Muscle of arm (tissue), 12 donors: ENCODE data around the gene SCAMP3. TPM values are rescaled to one million over a fixed set of nuclear protein-coding genes. Genes with fewer than 3 reads are reported as not detected.
"Not testable (repeated sequence)": the region's sequence is repeated elsewhere in the genome, so short reads cannot be mapped to it uniquely, and the experiment has no call there.

Experiments
- DNase-seq: peaks from one replicate; pipeline ENCODE4 v3.0.0-alpha.2; 2013
- polyA plus RNA-seq, 12 donors: library from polyadenylated mRNA; unstranded; fragments of 120-200 nt; gene quantifications; one replicate each; pipeline ENCODE4 v1.2.1, GENCODE V29; 2013; ENCODE audit not compliant: insufficient read length in 12 of 12

The SCAMP3 gene
- polyA plus RNA-seq, 12 donors = 37.6 to 64.7 (median 42.4) TPM; not detected in 1

DNA sequence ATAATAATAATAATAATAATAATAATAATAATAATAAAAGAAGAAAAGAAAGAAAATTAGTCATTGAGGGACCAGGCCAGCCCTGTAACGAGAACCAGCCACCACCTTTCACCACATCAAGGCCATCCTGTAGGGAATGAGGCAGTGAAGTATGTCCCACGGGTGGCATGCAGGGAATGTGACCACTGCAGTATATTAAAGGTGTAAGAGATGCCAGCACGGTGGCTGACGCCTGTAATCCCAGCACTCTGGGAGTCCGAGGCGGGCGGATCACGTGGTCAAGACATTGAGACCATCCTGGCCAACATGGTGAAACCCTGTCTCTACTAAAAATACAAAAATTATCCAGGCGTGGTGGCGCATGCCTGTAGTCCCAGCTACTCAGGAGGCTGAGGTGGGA is 28.8 kb upstream of the SCAMP3 start:
- DNase-seq = not testable (repeated sequence)

- DNase-seq = no peak
Measured at GRCh38 chr1:155287987-155288543, 25.9 kb upstream of the SCAMP3 start.

DNA sequence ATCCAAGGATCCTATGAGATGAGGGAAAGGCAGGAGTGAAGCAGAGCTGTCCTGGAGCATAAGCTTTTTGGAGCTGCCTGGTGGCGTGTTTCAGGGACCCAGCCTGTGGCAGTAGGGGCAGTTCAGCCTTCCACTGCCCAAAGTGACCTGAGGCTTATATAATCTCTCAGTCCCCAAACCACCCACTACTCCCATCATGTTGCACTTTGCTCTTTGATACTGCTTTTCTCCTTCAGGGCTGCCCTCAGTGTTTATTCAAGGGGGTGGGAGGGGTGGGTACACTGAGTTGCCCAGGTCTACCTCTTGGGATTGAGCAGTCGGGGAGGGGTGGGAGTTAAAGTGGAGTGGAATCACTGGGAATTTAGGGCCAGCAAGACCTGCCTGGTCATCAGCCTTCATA is 24.4 kb upstream of the SCAMP3 start:
- DNase-seq = no peak

DNA sequence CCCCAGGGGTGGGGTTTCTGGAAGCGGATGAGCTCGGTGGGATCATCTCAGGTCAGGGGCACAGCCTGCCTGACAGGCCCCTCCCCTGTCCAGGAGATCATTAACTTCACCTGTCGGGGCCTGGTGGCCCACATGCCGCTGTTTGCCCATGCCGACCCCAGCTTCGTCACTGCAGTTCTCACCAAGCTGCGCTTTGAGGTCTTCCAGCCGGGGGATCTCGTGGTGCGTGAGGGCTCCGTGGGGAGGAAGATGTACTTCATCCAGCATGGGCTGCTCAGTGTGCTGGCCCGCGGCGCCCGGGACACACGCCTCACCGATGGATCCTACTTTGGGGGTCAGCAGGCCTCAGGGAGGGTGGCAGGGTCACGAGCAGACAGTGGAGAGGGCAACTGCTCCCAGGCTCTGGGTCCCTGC is 23.5 kb upstream of the SCAMP3 start:
- DNase-seq = no peak

GRCh38 chr1:155285063-155285462 is 22.9 kb upstream of the SCAMP3 start:
- no peak for DNase-seq

DNA sequence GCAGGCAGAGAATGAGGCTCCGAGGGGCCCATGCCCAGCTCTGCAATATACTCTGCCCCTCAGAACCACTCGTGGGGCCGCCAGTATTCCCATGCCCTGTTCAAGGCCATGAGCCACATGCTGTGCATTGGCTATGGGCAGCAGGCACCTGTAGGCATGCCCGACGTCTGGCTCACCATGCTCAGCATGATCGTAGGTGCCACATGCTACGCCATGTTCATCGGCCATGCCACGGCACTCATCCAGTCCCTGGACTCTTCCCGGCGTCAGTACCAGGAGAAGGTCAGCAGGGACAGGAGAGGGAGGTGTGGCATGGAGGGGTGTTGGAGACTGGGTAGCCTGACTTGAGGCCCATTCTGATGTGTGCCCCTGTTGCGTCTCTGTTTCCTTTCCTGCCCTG is 22.3 kb upstream of the SCAMP3 start:
- no peak for DNase-seq

- no peak for DNase-seq
Measured at GRCh38 chr1:155282488-155283091, 20.4 kb upstream of the SCAMP3 start.

DNA sequence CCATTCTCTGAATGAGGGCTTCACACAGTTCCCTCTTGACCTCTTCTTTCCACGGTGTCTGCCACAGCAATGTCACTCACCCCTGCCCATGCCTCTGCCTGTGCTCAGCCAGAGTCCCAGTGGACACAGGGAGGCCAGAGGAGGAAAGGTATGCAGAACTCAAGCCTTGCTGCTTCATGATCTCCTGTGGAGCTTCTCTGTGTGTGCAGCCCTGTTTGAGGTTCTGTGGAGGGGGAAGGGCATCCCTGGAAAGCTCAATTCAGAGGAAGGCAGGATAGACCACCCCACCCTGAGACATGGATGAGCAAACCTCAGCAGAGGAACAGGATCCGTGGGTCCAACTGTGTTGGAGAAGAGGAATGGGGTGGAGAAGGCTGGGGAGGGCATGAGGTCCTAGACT is 17.1 kb upstream of the SCAMP3 start:
- no peak for DNase-seq

- no peak for DNase-seq
Measured at GRCh38 chr1:155278689-155279160, 16.6 kb upstream of the SCAMP3 start.

GRCh38 chr1:155277902-155278688 is 15.9 kb upstream of the SCAMP3 start:
- DNase-seq = peak; percentile 54

- peak; percentile 99 for DNase-seq
Measured at GRCh38 chr1:155277070-155277901, 15.1 kb upstream of the SCAMP3 start, which contains the start of gene HCN3. Gene HCN3 (plus strand): TSS chr1:155277463. CDS start chr1:155277591, 128 bp downstream.

DNA sequence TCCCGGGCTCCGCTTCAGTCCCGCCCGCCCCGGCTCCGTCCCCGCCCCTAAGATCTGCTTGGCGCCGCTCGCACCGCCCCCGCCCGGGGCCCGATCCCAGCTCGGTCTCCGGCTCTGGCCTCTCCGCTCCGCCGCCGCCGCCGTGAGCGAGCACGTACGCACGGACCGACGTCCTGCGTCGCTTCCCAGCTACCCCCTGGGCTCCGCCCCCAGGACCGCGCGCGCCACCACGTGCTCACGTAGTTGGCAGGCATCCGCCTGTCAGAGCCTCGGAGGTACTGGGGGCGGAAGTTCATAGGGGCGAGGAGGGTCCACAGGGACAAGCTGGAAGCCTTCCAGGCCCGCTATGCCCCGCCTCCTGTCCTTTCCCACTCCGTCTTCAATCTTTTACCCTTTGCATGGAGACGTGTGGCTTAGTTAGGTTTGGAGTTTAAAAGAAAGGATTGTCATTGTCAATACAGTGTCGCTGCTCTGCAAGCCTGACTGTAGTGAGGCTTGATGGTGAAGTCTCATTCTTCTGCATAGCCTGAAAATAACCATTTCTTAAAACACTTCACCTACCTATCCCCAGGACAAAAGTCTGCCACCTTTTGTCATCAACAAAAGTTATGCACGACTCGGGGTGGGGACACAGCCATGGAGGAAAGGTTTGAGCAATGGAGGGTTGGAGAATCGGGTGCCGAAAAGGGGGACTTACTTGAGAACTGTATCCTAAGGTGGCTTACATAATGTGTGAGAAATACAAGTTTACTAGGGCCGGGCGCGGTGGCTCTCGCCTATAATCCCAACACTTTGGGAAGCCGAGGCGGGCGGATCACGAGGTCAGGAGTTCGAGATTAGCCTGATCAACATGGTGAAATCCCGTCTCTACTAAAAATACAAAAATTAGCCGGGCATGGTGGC is 11.4 kb upstream of the SCAMP3 start, which contains the start of gene CLK2:
Gene CLK2, minus strand, starts transcription at position 162 of the 903 bp plus-strand sequence. CDS start 2,527 bp downstream, outside the sequence.
- peak; percentile 96 for DNase-seq

DNA sequence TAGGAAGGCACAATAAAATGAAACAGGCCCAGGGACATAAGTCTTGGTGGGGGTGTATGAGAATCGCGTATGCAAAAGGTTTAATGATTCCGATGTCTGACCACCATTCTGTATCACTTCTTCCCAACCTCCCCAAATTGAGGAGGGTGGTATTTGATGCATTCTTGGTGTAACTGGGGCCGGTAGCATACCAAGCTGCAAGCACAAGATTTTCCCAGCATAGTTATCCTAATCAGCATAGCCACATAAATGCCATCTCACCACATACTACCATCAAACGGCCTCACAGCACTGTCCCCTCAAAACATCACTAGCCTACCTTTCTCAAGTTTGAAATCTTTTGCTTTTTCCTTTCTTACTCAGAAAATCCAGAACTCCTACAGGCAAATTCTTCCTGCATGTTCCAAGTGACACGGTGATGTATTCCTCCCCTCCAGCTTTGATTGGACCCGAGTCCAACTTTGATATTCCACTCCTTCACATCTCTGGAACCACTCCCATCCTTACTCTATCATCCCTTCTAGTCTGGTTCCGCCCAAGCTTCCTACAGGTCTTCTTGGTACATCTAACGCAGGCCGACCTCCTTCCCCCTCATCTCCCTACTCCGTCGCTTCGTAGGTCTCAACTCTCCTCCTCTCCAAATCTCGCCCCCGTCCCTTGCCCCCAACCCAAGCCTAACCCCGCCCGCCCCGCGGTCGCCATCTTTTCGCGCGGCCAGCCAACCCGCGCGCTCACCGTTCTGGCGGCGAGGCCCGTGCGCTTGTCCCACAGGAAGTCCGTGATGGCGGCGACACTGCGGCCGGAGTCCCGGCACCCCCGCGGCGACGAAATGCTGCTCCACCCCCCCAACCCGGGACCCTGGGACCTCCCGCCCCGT is 10.5 kb upstream of the SCAMP3 start:
- peak; percentile 53 for DNase-seq

DNA sequence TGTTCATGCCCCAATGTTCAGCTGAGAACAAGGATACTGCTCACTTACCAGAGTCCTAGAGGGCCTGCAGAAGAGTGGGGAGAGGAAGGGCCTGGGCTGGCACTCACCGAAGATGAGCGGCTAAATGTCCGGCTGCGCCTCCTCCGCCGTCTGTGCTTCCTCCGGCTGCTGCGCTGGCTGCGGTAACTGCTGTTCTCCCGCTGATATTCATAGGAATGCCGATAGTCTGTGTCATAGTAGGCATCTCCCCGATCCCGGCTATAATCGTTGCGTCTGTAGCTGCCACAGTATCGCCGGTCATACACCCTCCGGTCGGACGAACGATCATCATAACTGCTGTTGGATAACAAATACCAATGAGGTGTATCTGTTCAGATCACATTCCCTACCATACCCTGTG is 7.2 kb upstream of the SCAMP3 start:
- no peak for DNase-seq

DNA sequence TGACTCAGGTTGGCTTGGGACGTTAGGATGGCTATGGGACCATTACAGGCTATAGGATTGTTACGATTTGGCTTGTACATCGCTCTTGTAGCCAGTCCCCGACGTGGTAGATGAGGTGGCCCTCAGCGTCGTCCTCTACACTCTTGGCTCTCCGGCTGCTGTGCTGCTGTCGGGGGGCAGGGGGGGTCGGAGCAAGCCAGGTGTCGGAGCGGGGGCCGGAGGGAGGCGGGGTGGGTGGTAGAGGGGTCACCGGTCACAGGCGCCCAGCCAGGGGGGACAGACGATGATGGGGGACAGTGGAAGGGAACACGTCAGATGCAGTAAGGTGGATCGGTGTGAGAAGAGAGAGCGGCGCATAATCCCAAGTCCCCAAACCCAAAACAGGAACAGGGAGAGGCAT is 6.5 kb upstream of the SCAMP3 start:
- DNase-seq = no peak

GRCh38 chr1:155267373-155267772 is 5.2 kb upstream of the SCAMP3 start:
- DNase-seq = no peak

DNA sequence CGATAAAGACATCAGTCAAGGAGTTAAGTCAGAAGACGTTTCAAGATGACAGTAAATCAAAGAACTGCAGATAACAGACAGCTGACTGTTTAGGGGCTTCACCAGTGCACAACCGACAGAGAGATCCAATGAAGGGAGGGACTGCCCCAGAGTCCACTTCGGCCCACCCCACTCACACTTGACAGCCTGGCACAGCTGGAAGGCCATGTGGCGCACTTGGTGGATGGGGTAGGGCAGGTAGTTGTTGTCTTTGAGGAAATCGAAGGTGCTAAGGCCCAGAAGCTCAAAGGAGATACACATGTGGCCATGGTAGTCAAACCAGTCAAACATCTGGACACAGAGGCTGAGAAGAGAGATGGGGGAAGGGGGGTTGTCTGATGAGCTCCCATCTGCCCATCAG is 4.4 kb upstream of the SCAMP3 start:
- DNase-seq = no peak

DNA sequence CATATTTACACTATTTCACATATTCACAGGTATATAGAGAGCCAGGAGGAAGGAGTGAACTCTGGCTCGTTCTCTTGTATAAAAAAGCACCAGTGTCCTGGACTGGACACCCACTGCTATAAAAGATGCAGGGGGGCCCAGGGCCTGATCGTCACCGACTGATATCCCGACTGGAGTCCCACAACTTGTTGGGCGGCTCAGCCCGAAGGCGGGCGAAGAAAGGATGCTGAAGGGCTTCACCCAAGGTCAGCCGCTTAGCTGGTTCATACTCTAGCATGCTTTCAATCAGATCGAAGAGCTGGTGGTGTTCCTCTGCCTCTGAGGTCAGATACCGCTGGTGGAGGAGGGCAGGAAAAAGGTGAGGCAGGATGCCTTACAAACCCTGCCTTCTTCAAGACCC is 907 bp upstream of the SCAMP3 start:
- DNase-seq = no peak

DNA sequence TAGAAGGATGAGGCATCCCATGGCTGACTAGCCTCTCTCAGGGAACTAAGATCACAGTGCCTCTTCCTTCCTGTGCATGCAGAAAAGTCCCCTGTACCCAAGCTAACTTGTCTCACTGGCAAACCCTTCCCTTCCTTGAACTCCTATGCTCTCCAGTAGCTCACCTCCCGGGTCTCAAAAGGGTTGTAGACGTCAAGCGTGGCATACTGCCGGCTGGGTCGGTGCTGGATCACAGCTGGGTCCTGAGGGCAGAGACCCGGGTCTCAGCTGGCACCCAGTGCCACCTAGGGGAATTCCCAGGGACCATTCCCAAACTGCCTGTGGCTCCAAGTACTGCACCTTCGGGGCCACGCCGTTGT is 688 bp downstream of the SCAMP3 start:
- DNase-seq = no peak

- DNase-seq = no peak
Measured at GRCh38 chr1:155260276-155260675, 1.9 kb downstream of the SCAMP3 start.
